Parathyroid adenoma (tissue), 2 donors: ENCODE data around the gene TTC27.
"Not testable (repeated sequence)": the region's sequence is repeated elsewhere in the genome, so short reads cannot be mapped to it uniquely, and the experiment has no call there.

Experiments
- H2AFZ ChIP-seq: fragments of 300-600 bp; sonication (generic); one replicate; pipeline ENCODE4 v1.7.0; 2017; ENCODE audit warnings: antibody characterized with exemption, mild to moderate bottlenecking
- H3K27ac ChIP-seq: fragments of 300-600 bp; sonication (generic); one replicate; pipeline ENCODE4 v1.7.0; 2017
- H3K27me3 ChIP-seq: fragments of 300-600 bp; sonication (generic); one replicate; pipeline ENCODE4 v1.7.0; 2017; ENCODE audit warnings: low read length; ENCODE audit not compliant: control insufficient read depth, insufficient read depth
- H3K36me3 ChIP-seq: fragments of 300-600 bp; sonication (generic); one replicate; pipeline ENCODE4 v1.7.0; 2017; ENCODE audit warnings: low read length; ENCODE audit not compliant: control insufficient read depth, insufficient read depth
- H3K4me1 ChIP-seq: fragments of 300-600 bp; sonication (generic); one replicate; pipeline ENCODE4 v1.7.0; 2017; ENCODE audit warnings: control low read depth
- H3K4me2 ChIP-seq: fragments of 300-600 bp; sonication (generic); one replicate; pipeline ENCODE4 v1.7.0; 2017; ENCODE audit warnings: low read length
- H3K4me3 ChIP-seq: fragments of 300-600 bp; sonication (generic); one replicate; pipeline ENCODE4 v1.7.0; 2017; ENCODE audit warnings: low read depth, low read length
- H3K79me2 ChIP-seq: fragments of 300-600 bp; sonication (generic); one replicate; pipeline ENCODE4 v1.7.0; 2017; ENCODE audit warnings: control low read depth
- H3K9ac ChIP-seq: fragments of 300-600 bp; sonication (generic); one replicate; pipeline ENCODE4 v1.7.0; 2017; ENCODE audit warnings: mild to moderate bottlenecking
- H3K9me3 ChIP-seq: fragments of 300-600 bp; sonication (generic); one replicate; pipeline ENCODE4 v1.7.0; 2017; ENCODE audit warnings: low read length; ENCODE audit not compliant: control insufficient read depth
- TF ChIP-seq, protein P1 (sequence below): fragments of 300-600 bp; sonication (generic); IDR thresholded peaks from one replicate; pipeline ENCODE4 v1.7.0; 2017; ENCODE audit warnings: antibody characterized with exemption, mild to moderate bottlenecking
- donor health status: primary hyperparathyroidism.

Gene TTC27

GRCh38 chr2:32723467-32724079, 95.7 kb downstream of the TTC27 start:
- Histone ChIP-seq H3K4me2 (no peak overlapping the region), H3K9ac (no peak overlapping the region), H3K4me3 (no peak overlapping the region), H2AFZ (no peak overlapping the region), H3K27ac (no peak overlapping the region), H3K79me2 (no peaks in the 10 kb centered on the region), H3K9me3 (no peaks in the 10 kb centered on the region), H3K36me3 (no peaks in the 10 kb centered on the region), H3K4me1 (peaks cover 3% of the 10 kb centered on the region), H3K27me3 (no peaks in the 10 kb centered on the region)
- TF ChIP-seq, protein P1, sequence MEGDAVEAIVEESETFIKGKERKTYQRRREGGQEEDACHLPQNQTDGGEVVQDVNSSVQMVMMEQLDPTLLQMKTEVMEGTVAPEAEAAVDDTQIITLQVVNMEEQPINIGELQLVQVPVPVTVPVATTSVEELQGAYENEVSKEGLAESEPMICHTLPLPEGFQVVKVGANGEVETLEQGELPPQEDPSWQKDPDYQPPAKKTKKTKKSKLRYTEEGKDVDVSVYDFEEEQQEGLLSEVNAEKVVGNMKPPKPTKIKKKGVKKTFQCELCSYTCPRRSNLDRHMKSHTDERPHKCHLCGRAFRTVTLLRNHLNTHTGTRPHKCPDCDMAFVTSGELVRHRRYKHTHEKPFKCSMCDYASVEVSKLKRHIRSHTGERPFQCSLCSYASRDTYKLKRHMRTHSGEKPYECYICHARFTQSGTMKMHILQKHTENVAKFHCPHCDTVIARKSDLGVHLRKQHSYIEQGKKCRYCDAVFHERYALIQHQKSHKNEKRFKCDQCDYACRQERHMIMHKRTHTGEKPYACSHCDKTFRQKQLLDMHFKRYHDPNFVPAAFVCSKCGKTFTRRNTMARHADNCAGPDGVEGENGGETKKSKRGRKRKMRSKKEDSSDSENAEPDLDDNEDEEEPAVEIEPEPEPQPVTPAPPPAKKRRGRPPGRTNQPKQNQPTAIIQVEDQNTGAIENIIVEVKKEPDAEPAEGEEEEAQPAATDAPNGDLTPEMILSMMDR, result no peak

GRCh38 chr2:32726678-32727077, 98.8 kb downstream of the TTC27 start:
- not testable (repeated sequence) for H3K79me2 ChIP-seq, H3K4me3 ChIP-seq, H2AFZ ChIP-seq, H3K9ac ChIP-seq, H3K36me3 ChIP-seq, H3K4me1 ChIP-seq, H3K27ac ChIP-seq, H3K9me3 ChIP-seq, H3K4me2 ChIP-seq, H3K27me3 ChIP-seq

DNA sequence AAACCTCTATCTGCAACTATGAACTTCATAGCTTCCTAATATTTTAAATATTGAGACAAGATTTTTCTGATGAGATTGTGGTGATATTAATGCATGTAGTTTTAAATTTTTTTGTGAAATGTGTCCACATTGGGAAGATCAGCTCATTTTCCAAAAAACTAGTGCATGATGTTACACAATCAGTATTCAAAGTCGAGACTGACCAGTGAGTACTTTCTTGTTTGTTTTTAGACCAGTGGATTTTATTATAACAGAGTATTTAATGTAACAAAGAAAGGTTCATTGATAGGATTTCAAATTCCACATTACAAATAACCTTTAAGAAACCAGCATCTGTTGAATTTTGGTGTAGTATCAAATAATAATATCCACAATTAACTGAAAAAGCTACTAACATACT, 99.3 kb downstream of the TTC27 start:
- H3K9me3 ChIP-seq, result no peaks in the 10 kb centered on the region
- H3K4me2 ChIP-seq, result no peak overlapping the region
- no peak overlapping the region for H3K4me3 ChIP-seq
- TF ChIP-seq, protein P1, result no peak
- H3K9ac ChIP-seq, result no peak overlapping the region
- no peaks in the 10 kb centered on the region for H3K4me1 ChIP-seq
- no peak overlapping the region for H2AFZ ChIP-seq
- no peaks in the 10 kb centered on the region for H3K79me2 ChIP-seq
- H3K27ac ChIP-seq, result no peak overlapping the region
- no peaks in the 10 kb centered on the region for H3K27me3 ChIP-seq
- no peaks in the 10 kb centered on the region for H3K36me3 ChIP-seq

- H3K9me3 ChIP-seq, H3K79me2 ChIP-seq, H3K4me3 ChIP-seq, H3K27me3 ChIP-seq, H3K27ac ChIP-seq, H3K4me2 ChIP-seq, H2AFZ ChIP-seq, H3K4me1 ChIP-seq, H3K9ac ChIP-seq, H3K36me3 ChIP-seq: not testable (repeated sequence)
These were observed 103.1 kb downstream of the TTC27 start for GRCh38 chr2:32730958-32731357.

GRCh38 chr2:32732120-32732519, 104.3 kb downstream of the TTC27 start:
- Histone ChIP-seq H2AFZ (no peak overlapping the region), H3K36me3 (no peaks in the 10 kb centered on the region), H3K4me1 (no peaks in the 10 kb centered on the region), H3K27me3 (no peaks in the 10 kb centered on the region), H3K4me2 (no peak overlapping the region), H3K4me3 (no peak overlapping the region), H3K79me2 (no peaks in the 10 kb centered on the region), H3K9ac (no peak overlapping the region), H3K27ac (no peak overlapping the region), H3K9me3 (no peaks in the 10 kb centered on the region)
- TF ChIP-seq, protein P1, result no peak

DNA sequence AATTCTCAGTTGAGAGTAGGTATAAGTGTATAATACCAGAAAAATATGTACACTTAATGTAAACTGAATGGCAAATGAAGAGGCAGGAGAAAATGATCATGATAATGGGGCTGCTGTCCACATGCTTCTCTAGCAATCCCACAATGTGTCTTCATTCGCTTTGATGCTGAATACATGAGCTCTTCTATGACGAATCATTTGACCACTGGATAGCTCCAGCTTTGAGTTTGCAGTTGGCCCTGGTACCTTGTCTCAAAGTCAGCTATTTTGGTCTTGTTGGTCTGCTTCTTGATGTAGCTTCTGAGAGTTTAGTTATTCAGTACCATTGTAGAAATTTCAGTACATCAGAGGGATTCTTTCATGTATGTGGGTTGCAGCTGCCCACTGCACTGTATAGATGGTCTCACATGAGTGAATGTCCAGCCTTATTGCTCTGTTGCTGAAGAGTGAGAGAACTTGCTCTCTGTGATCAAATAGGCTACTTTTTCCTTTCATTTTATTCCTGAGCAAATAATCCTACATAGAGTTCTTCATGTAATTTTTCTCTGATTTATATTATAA, 105.1 kb downstream of the TTC27 start:
- H3K4me1 ChIP-seq, result no peaks in the 10 kb centered on the region
- H3K36me3 ChIP-seq, result no peaks in the 10 kb centered on the region
- no peak overlapping the region for H3K27ac ChIP-seq
- no peaks in the 10 kb centered on the region for H3K27me3 ChIP-seq
- no peak overlapping the region for H3K4me2 ChIP-seq
- H3K9ac ChIP-seq, result no peak overlapping the region
- H3K4me3 ChIP-seq, result no peak overlapping the region
- no peaks in the 10 kb centered on the region for H3K9me3 ChIP-seq
- no peaks in the 10 kb centered on the region for H3K79me2 ChIP-seq
- no peak overlapping the region for H2AFZ ChIP-seq
- TF ChIP-seq, protein P1, result no peak
